Hypothalamus (tissue), 51 donors: ENCODE data around the gene OLA1.
A peak's percentile ranks its signal among the peaks of the same experiment; 100 is the strongest.

Experiments
- DNase-seq, 51 donors: peaks; one replicate each; lab custom pipeline; 2025; lab: John Stamatoyannopoulos, UW

Gene OLA1

DNA sequence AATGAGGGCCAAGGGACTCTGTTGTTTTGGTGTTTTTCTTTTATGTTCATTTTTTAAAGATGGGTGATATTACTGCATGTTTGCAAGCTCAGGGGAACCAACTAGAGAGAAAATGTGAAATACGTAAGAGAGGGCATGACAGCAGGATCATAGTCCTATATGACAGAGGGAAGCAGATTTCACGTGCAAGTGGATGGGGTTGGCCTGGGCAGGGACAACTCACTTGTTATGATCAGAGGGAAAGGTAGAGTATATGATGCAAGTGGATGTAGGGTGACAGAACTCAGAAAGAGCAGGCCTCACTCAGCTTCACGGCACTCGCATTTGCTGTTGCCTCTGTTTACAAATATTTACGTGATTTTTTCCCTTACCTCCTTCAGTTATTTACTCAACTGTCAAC is 67.0 kb downstream of the OLA1 start:
- no peak for DNase-seq

- no peak for DNase-seq
Observed at GRCh38 chr2:174180726-174181236, 67.6 kb downstream of the OLA1 start.

DNA sequence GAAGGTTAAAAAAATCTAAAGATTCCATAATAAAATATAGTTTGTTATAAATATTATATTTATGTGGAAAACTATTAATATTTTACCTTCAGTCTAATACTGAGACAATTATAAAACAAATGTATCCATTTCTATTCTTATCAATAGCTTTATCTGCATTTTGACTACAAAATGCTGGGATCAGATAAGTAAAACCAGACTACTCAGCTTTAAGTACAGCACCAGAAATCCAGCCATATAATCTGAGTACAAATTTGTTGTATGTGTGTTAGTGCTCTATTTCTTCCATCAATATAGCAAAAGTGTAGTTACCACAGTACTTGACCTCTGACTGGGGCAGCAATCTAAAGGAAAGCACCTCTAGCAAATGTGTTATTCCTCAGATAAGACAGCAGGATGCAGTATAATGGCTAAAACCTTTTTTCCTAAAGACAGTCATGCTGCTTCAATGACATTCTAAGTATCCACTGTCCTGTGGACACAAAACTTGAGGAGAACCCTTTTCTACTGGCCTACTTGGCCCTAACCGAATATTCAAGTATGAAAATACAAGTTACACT is 68.1 kb downstream of the OLA1 start:
- DNase-seq = no peak

DNA sequence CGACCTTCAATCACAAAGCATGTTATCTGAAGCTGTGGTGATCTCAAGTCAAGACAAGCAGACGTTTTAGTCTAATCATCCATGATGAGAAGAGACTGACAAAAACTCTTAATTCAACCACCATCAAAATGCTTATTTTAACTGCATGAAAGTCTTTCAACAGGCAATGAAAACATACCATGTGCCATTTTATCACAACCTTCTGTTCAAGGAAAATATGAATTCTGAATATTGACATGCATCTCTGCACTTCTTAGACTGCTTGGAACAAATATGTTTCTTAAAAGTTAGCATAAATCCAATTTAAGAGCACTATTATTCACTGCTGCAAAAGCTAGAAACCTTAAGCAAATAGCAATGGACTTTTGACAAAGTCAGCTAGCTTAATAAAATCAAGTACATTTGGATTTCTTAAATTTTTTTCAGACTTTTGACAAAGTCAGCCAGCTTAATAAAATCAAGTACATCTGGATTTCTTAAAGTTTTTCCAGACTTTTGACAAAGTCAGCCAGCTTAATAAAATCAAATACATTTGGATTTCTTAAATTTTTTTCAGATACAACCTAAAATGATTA is 70.9 kb downstream of the OLA1 start:
- DNase-seq = no peak

DNA sequence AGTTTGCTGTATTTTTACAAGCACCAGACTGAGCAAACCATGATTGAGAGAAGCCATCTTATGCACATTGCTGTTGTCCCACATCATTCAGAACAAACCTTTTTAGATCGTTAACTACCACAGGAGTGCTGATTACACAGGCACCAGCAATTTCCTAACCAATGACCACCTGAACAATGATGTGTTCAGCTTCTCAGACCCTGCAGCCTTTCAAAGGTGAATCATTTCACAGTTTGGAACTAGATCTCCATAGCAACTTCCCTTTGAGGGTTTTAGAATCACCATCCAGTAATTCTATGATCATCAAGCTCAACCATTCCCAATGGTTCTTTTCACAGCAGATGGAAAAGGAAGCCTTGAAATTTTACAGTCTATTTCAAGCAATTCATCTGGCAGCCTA is 71.4 kb downstream of the OLA1 start:
- no peak for DNase-seq

- no peak for DNase-seq
Observed at GRCh38 chr2:174174741-174175140, 73.6 kb downstream of the OLA1 start.

- no peak for DNase-seq
Observed at GRCh38 chr2:174172802-174173355, 75.5 kb downstream of the OLA1 start.

- no peak for DNase-seq
Observed at GRCh38 chr2:174171686-174172445, 76.5 kb downstream of the OLA1 start.

- no peak for DNase-seq
Observed at GRCh38 chr2:174169372-174169771, 79.0 kb downstream of the OLA1 start.

DNA sequence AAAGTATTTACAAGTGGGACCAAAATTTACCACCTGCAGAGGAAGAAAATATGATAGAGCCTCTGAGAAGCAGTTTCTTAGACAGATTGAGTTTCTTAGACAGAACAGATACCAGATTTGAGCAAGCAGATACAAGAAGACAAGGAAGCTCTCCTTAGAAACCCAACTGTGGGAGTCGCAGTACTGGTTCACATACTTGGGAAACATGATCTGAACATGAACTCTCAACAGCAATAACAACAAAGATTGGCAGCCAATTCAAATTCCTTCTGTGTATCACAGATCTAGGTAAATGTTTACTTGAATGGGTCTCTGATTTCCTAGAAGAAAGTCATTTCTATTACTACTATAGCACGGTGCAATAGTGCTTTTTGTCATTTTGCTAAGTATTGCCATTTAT is 82.1 kb downstream of the OLA1 start:
- DNase-seq = no peak

DNA sequence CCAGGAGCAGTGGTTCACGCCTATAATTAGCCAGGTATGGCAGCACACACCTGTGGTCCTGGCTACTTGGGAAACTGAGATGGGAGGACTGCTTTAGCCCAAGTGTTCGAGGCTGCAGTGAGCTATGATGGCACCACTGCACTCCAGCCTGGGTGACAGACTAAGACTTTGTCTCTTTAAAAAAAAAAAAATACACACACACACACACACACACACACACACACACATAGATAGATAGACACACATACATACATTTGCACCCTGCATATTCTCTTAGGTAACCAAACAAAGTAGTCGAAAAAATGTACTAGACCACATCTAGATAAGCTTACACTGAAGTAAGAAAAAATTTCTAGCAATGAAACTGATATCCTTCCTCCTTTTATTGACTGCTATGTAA is 86.8 kb downstream of the OLA1 start:
- DNase-seq = no peak

- peak in 10 of 51 donors; percentile 1 to 27 (median 14) for DNase-seq
Observed at GRCh38 chr2:174158003-174158402, 90.3 kb downstream of the OLA1 start.

- DNase-seq = no peak
Observed at GRCh38 chr2:174157053-174157452, 91.3 kb downstream of the OLA1 start.

GRCh38 chr2:174153757-174154680 is 94.3 kb downstream of the OLA1 start:
- no peak for DNase-seq

DNA sequence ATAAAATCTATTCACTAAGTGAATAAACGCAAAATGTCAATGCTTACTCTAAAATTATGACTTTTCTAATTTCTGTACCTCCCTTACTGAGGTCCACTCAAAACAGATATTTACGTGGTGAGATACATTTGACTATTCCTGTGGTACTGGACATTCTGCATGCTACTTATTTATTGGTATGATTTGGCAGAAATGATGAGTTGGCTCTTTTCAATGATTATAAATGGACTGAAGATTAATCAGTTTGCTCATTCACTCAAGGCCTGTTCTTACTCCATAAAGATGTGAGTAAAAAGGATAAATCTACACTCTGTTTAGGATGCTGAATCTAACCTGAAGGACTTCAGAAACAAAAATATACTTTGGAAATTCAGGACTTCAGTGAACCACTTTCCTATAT is 98.8 kb downstream of the OLA1 start:
- no peak for DNase-seq

- no peak for DNase-seq
Observed at GRCh38 chr2:174148833-174149232, 99.5 kb downstream of the OLA1 start.

DNA sequence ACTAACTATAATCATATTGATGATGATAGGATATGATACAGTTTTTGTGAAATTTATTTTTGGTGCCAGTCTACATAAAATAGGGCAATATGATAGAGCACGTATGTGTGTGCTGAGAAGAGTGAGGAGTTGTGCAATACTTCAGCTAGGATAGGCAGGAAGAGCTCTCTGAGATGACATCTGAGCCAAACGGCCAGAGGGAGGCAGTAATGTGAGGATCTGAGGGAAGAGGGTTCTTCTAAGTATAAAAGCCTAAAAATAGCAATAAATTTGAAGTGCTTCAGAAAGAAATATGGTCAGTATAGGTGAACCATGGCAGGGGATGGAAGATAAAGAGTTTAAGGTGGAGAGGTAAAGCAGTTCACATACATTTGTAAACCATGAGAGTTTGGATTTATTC is 102.5 kb downstream of the OLA1 start:
- DNase-seq = no peak

DNA sequence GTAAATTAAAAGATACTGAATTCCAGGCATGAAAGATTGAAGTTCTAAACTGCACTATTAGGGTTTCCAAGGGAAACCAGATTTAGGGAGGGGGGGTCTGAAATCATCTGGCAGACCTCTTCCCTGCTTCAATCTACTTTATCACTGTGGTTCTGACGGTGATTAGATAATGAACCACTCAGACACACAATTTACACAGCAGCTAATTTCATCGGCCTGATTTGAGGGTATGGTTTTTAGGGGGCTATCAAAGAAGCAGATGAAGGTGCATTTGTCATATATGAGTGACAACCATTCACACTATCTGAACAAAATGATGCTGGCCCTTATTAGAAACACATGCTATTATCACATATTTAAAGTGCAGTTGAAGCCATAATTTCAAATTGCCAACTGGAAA is 106.0 kb downstream of the OLA1 start:
- no peak for DNase-seq

DNA sequence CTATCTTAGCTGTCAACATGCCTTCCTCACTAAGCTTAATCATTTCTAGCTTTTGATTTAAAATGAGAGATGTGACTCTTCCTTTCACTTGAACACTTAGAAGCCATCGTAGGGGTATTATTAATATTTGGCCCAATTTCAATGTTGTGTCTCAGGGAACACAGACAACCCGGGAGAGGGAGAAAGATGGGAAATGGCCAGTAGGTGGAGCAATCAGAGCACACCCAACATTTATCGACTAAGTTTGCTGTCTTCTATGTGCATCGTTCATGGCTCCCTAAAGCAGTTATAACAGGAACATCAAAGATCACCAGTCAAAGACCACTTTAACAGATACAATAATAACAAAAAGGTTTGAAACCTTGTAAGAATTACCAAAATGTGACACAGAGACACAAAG is 110.2 kb downstream of the OLA1 start:
- DNase-seq = no peak

GRCh38 chr2:174135981-174136380 is 112.4 kb downstream of the OLA1 start:
- DNase-seq = no peak

- DNase-seq = no peak
Observed at GRCh38 chr2:174125090-174125489, 123.2 kb downstream of the OLA1 start.
